ENCODE results near the gene TNFRSF18. TPM values are rescaled to one million over a fixed set of nuclear protein-coding genes. Genes with fewer than 3 reads are reported as not detected.

TNFRSF18 gene
- total RNA-seq, 2 experiments from 2014 or later: 126 to 135 TPM

DNA sequence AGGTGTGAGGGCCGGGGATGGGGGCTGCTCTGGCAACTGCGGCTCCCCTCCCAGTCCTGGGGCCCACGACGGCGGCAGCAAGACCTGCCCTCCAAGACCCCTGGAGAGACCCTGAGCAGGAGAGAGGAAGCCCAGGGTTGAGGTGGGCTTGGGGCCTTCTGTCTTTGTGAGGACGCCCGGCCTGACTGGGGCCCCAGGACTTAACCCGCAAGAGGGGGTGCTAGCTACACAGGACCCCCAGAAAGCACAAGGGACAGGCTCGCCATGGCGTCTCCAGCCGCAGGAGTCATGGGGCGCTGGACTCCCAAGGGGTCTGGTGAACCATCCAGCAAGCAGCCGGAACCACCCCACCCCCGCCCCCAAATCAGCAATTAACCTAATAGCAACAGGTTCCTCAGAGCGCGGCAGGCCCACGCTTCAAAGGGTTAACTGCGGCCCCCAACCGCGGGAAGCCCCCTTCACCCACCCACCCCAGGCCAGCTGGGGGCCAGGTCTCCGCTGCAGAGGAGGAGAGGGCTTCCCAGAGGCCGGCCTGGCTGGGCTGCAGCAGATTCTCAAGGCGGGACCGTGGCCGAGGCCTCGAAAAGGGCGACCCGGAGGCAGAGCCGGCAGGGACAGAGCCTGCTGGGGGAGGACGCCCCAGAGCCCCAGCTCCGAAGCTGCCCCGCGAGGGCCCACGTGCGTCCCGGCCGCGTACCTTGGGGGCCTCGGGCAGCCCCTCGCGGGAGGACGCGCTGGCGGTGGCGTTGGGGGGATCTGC, 39.6 kb upstream of the TNFRSF18 start:
- Mint-ChIP-seq H3K36me3 (ENCODE audit: low read depth) (peaks cover 2% of the 10 kb centered on the region), H3K9me3 (no peaks in the 10 kb centered on the region), H3K4me1 (ENCODE audit: low read depth) (peaks cover 14% of the 10 kb centered on the region), H3K27ac (no peak overlapping the region), H3K27me3 (no peaks in the 10 kb centered on the region), H3K4me3 (no peak overlapping the region)
- DNase-seq (no peak), ATAC-seq (no peak)
- intact Hi-C loops (cut with micrococcal nuclease): no loop called here
- ChIA-PET CTCF (no interaction called here), POLR2A (interaction anchor here (1.0 to 1.6 kb wide), 2 partner anchors 15 to 19 kb away, joined by 3 to 5 read pairs; partner anchors contain the start of gene SDF4)
- TF ChIP-seq, protein P1, sequence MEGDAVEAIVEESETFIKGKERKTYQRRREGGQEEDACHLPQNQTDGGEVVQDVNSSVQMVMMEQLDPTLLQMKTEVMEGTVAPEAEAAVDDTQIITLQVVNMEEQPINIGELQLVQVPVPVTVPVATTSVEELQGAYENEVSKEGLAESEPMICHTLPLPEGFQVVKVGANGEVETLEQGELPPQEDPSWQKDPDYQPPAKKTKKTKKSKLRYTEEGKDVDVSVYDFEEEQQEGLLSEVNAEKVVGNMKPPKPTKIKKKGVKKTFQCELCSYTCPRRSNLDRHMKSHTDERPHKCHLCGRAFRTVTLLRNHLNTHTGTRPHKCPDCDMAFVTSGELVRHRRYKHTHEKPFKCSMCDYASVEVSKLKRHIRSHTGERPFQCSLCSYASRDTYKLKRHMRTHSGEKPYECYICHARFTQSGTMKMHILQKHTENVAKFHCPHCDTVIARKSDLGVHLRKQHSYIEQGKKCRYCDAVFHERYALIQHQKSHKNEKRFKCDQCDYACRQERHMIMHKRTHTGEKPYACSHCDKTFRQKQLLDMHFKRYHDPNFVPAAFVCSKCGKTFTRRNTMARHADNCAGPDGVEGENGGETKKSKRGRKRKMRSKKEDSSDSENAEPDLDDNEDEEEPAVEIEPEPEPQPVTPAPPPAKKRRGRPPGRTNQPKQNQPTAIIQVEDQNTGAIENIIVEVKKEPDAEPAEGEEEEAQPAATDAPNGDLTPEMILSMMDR (IDR thresholded peaks at IDR 0.05): no peak

DNA sequence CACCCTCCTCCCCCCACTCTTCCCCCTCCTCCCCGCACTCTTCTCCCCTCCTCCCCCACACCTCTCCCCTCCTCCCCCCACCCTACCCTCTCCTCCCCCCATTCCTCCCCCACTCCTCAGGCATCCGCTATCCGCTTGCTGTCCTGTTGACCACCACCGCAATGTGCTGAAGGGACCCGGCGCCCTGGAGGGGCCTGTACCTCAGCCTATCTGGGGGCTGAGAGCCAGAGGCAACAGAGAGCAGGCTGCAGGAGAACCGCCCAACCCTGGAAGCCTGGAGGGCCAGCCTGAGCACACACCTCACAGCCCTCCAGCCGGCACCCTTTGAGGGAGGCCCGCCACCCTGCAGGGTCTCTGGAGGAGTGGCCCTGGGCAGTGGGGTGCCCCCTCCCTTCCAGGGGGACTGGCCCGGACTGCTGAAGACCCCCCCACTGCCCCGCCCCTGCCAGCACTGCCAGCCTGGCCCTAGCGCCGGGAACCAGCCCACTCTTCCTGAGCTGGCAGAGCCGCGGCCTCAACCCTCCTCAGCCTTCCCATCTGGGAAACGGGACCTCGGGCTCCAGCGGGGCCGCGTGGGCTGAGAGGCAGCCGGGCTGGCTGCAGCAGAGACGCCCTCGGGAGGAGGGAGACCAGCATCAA, 38.9 kb upstream of the TNFRSF18 start:
- DNase-seq (no peak), ATAC-seq (no peak)
- Mint-ChIP-seq H3K27me3 (no peaks in the 10 kb centered on the region), H3K4me1 (ENCODE audit: low read depth) (peaks cover 8% of the 10 kb centered on the region), H3K9me3 (no peaks in the 10 kb centered on the region), H3K27ac (no peak overlapping the region), H3K36me3 (ENCODE audit: low read depth) (peaks cover 1% of the 10 kb centered on the region), H3K4me3 (no peak overlapping the region)
- ChIA-PET CTCF (no interaction called here), POLR2A (no interaction called here)
- TF ChIP-seq, protein P1 (IDR thresholded peaks at IDR 0.05): no peak
- intact Hi-C loops (cut with micrococcal nuclease): no loop called here

DNA sequence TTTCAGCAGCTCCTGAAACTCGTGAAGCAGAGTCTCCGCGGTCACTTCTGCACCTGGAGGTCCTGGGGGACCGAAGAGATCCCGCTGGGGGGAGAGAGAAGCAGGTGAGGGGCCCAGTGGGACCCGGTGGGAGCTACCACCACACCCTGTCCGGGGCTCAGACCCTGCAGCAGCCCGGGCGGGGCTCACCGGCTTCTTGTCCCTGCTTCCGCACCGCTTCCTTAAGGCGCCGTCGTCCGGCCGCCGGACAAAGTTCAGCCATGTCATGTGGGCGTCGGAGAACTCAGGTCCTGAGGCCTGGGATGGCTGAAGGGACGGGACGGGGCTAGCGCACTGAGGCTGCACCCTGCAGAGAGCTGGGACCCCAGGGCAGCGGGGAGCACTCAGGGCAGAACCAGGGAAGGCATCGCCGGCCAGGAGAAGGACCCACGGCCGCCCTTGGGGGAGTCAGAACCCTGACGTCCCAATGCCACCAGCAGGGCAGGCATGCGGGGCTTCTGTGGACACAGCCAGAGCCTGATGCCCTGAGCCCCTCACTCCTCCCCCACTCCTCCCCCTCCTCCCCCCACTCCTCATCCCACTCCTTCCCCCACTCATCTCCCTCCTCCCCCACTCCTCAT, 37.9 kb upstream of the TNFRSF18 start:
- no peak for DNase-seq
- TF ChIP-seq, protein P1 (IDR thresholded peaks at IDR 0.05): no peak
- ChIA-PET POLR2A (no interaction called here), CTCF (no interaction called here)
- Mint-ChIP-seq H3K27ac (no peak overlapping the region), H3K27me3 (no peaks in the 10 kb centered on the region), H3K4me3 (no peak overlapping the region), H3K9me3 (no peaks in the 10 kb centered on the region), H3K36me3 (ENCODE audit: low read depth) (no peaks in the 10 kb centered on the region), H3K4me1 (ENCODE audit: low read depth) (no peaks in the 10 kb centered on the region)
- intact Hi-C loops (cut with micrococcal nuclease): no loop called here
- no peak for ATAC-seq

DNA sequence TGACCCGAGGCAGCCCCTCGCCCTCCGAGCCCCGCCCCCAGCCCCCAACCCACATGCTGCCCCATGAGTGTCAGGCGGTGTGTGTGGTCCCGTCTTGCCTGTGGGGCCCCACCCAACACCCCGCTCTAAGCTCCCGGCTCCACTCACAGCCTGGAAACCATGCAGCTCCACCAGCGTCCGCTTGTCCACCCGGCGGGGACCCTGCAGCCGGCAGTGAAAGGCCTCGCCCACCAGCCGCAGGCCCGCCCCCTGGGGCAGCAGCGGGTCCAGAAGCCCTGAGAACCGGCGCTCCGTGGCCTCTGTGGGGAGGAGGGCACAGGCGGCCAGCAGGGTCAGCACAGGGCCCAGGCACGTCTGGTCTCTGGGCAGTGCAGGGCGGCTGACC, 37.4 kb upstream of the TNFRSF18 start:
- CTCF ChIA-PET: no interaction called here
- no peaks in the 10 kb centered on the region for H3K4me1 Mint-ChIP-seq (ENCODE audit: low read depth)
- intact Hi-C loops (cut with micrococcal nuclease): no loop called here
- ATAC-seq (no peak), DNase-seq (no peak)
- POLR2A ChIA-PET: no interaction called here
- TF ChIP-seq, protein P1 (IDR thresholded peaks at IDR 0.05): no peak
- no peak overlapping the region for H3K4me3 Mint-ChIP-seq
- H3K27me3 Mint-ChIP-seq: no peaks in the 10 kb centered on the region
- H3K36me3 Mint-ChIP-seq (ENCODE audit: low read depth): no peaks in the 10 kb centered on the region
- H3K27ac Mint-ChIP-seq: no peak overlapping the region
- H3K9me3 Mint-ChIP-seq: no peaks in the 10 kb centered on the region

DNA sequence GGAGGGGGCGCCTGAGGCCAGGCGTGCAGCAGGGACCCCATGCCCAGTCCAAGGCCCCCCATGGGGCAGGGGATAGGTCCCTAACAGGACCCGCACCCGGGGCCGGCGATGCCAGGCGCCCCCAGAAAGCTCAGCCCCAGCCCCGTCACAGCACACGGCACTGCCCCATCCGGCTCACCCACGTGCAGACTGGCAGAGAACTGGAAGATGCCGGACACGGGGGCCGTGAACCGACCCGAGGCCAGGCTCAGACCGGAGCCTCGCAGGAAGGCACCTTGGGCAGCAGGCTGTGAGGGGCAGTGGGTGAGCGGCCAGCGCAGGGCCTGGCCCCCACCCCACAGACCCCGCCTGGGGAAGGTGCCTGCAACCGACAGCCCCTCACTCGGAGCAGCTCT, 36.9 kb upstream of the TNFRSF18 start:
- no peak for ATAC-seq
- POLR2A ChIA-PET: interaction anchor here (1.3 to 1.7 kb wide), 2 partner anchors 12 to 35 kb away, joined by 3 to 4 read pairs; partner anchors contain the start of genes B3GALT6 and SDF4
- Mint-ChIP-seq H3K4me3 (no peak overlapping the region), H3K4me1 (ENCODE audit: low read depth) (no peaks in the 10 kb centered on the region), H3K27me3 (no peaks in the 10 kb centered on the region), H3K36me3 (ENCODE audit: low read depth) (no peaks in the 10 kb centered on the region), H3K27ac (no peak overlapping the region), H3K9me3 (no peaks in the 10 kb centered on the region)
- intact Hi-C loops (cut with micrococcal nuclease): no loop called here
- CTCF ChIA-PET: no interaction called here
- no peak for DNase-seq
- TF ChIP-seq, protein P1 (IDR thresholded peaks at IDR 0.05): no peak

All from activated CD8-positive, alpha-beta T cell treated with anti-CD3 and anti-CD28 coated beads for 36 hours (primary cell).